GM12891 (cell line): Measurements from ENCODE around the gene POPDC3.

Experiments used
- POLR2A ChIP-seq: IDR thresholded peaks from 2 replicates; pipeline ENCODE4 v1.6.1; 2011; ENCODE audit warnings: low read depth, low read length, control low read depth
- POLR2AphosphoS5 ChIP-seq: IDR thresholded peaks from 2 replicates; pipeline ENCODE4 v1.6.1; 2011; ENCODE audit warnings: low read depth, low read length, control low read depth
- TAF1 ChIP-seq: IDR thresholded peaks from 2 replicates; pipeline ENCODE4 v1.6.1; 2011; ENCODE audit warnings: low read depth, low read length, control low read depth

DNA sequence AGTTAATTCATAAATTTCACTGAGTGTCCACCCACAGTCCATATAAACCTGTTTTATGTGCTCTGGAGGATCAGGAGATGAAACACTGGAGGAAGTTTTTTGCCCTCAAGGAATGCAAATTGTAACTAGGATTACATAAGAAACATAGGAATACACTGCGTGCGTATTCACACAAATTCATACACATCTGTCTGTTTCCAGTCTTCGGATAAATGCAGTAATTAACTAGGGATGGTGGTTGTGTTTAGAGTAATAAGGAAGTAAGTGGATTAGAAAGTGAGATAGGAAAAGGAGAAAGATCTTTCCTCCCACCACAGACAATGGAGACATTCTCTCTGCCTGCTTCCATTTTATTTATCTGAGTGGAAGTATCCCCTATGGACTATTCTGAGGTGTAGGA, 35.7 kb upstream of the POPDC3 start:
- TF ChIP-seq POLR2A (no peak), POLR2AphosphoS5 (no peak), TAF1 (no peak)
